Liver (tissue), 9 donors: ENCODE measurements around the gene TSPAN18. TPM values are rescaled to one million over a fixed set of nuclear protein-coding genes. Genes with fewer than 3 reads are reported as not detected.

Experiments
- DNase-seq: peaks from one replicate; pipeline ENCODE4 v3.0.0-alpha.2; 2017; ENCODE audit warnings: low spot score
- H3K27ac ChIP-seq, 2 donors: one replicate each; pipeline ENCODE4 v1.7.0; 2013; ENCODE audit warnings: inconsistent platforms in 2 of 2, low read length in 2 of 2, control low read depth in 1 of 2, low read depth in 1 of 2, mild to moderate bottlenecking in 1 of 2
- H3K27me3 ChIP-seq, 4 donors: one replicate each; pipeline versions ENCODE4 v1.6.1 to v1.7.0; 2013; ENCODE audit warnings: low read length in 3 of 4, inconsistent platforms in 1 of 4, mild to moderate bottlenecking in 1 of 4, moderate library complexity in 1 of 4; ENCODE audit not compliant: control insufficient read depth in 4 of 4, insufficient read depth in 4 of 4
- H3K36me3 ChIP-seq, 4 donors: one replicate each; pipeline versions ENCODE4 v1.6.1 to v1.7.0; 2013; ENCODE audit warnings: low read length in 3 of 4, mild to moderate bottlenecking in 3 of 4, low read depth in 1 of 4, moderate library complexity in 1 of 4; ENCODE audit not compliant: control insufficient read depth in 4 of 4, insufficient read depth in 3 of 4
- H3K4me1 ChIP-seq, 4 donors: one replicate each; pipeline versions ENCODE4 v1.6.1 to v1.7.0; 2013; ENCODE audit warnings: low read length in 3 of 4, mild to moderate bottlenecking in 3 of 4, moderate library complexity in 1 of 4; ENCODE audit not compliant: control insufficient read depth in 4 of 4, insufficient read depth in 4 of 4
- H3K4me3 ChIP-seq, 3 donors: one replicate each; pipeline versions ENCODE4 v1.6.1 to v1.7.0; 2013; ENCODE audit warnings: low read length in 3 of 3, control low read depth in 1 of 3, low read depth in 1 of 3, mild to moderate bottlenecking in 1 of 3
- H3K9ac ChIP-seq, 2 donors: one replicate each; pipeline ENCODE4 v1.7.0; 2013; ENCODE audit warnings: low read length in 2 of 2, mild to moderate bottlenecking in 2 of 2, moderate library complexity in 2 of 2, control low read depth in 1 of 2, low read depth in 1 of 2
- H3K9me3 ChIP-seq, 4 donors: one replicate each; pipeline versions ENCODE4 v1.6.1 to v1.7.0; 2013; ENCODE audit warnings: low read length in 3 of 4; ENCODE audit not compliant: control insufficient read depth in 4 of 4
- EGR1 ChIP-seq, 2 donors: IDR thresholded peaks; 2 replicates each; pipeline ENCODE4 v1.6.1; 2016 to 2018; ENCODE audit warnings: antibody characterized with exemption in 2 of 2, low read depth in 2 of 2
- FOXA1 ChIP-seq: IDR thresholded peaks from 2 replicates; pipeline ENCODE4 v1.6.1; 2016; ENCODE audit warnings: antibody characterized with exemption
- FOXA2 ChIP-seq: IDR thresholded peaks from 2 replicates; pipeline ENCODE4 v1.6.1; 2016; ENCODE audit warnings: antibody characterized with exemption
- GABPA ChIP-seq, 2 donors: IDR thresholded peaks in 1 of 2; conservative IDR thresholded peaks in 1 of 2; 2 replicates each; pipeline ENCODE4 v1.6.1; 2016; ENCODE audit warnings: antibody characterized with exemption in 2 of 2, mild to moderate bottlenecking in 1 of 2, moderate library complexity in 1 of 2
- HNF4A ChIP-seq, 2 donors: conservative IDR thresholded peaks; 2 replicates each; pipeline ENCODE4 v1.6.1; 2016; ENCODE audit warnings: antibody characterized with exemption in 2 of 2, mild to moderate bottlenecking in 2 of 2
- HNF4G ChIP-seq: IDR thresholded peaks from 2 replicates; pipeline ENCODE4 v1.6.1; 2016; ENCODE audit warnings: antibody characterized with exemption
- JUND ChIP-seq, 2 donors: IDR thresholded peaks; 2 replicates each; pipeline ENCODE4 v1.6.1; 2016; ENCODE audit warnings: antibody characterized with exemption in 2 of 2
- NR2F2 ChIP-seq: IDR thresholded peaks from 2 replicates; pipeline ENCODE4 v1.6.1; 2016; ENCODE audit warnings: antibody characterized with exemption
- RAD21 ChIP-seq, 2 donors: IDR thresholded peaks; 2 replicates each; pipeline ENCODE4 v1.6.1; 2016; ENCODE audit warnings: antibody characterized with exemption in 2 of 2, mild to moderate bottlenecking in 2 of 2
- RXRA ChIP-seq, 2 donors: IDR thresholded peaks; 2 replicates each; pipeline ENCODE4 v1.6.1; 2017 to 2018; ENCODE audit warnings: antibody characterized with exemption in 2 of 2, mild to moderate bottlenecking in 1 of 2
- SP1 ChIP-seq: IDR thresholded peaks from 2 replicates; pipeline ENCODE4 v1.6.1; 2018; ENCODE audit warnings: antibody characterized with exemption, mild to moderate bottlenecking
- TAF1 ChIP-seq: conservative IDR thresholded peaks from 2 replicates; pipeline ENCODE4 v1.6.1; 2016; ENCODE audit warnings: antibody characterized with exemption, mild to moderate bottlenecking
- YY1 ChIP-seq: IDR thresholded peaks from 2 replicates; pipeline ENCODE4 v1.6.1; 2016; ENCODE audit warnings: antibody characterized with exemption, mild to moderate bottlenecking
- WGBS: extraction: QIAGEN DNeasy Blood & Tissue Kit; methylation state at CpG from one replicate; pipeline ENCODE4 v1.1.7; 2013; 5-methylcytosine and 5-hydroxymethylcytosine counted together
- polyA plus RNA-seq, 2 donors: library from polyadenylated mRNA; stranded (reverse) in 1 of 2; unstranded in 1 of 2; fragments of 200-250 nt in 1 of 2; fragments of >200 nt in 1 of 2; fragmentation: Nextera tagmentation in 1 of 2; extraction: Ambion mirVana in 1 of 2; gene quantifications; one replicate each; pipeline versions ENCODE4 v1.2.1 to v1.2.3, GENCODE V29; 2013 to 2015
- total RNA-seq, 2 donors: library from RNA; depleted of rRNA; stranded (reverse); fragments of >200 nt; gene quantifications; one replicate each; pipeline ENCODE4 v1.2.3, GENCODE V29; 2014
- TF ChIP-seq, protein P1 (sequence below): IDR thresholded peaks from 2 replicates; pipeline ENCODE4 v1.6.1; 2016; ENCODE audit warnings: antibody characterized with exemption
- TF ChIP-seq, protein P2 (sequence below): IDR thresholded peaks from 2 replicates; pipeline ENCODE4 v1.6.1; 2016; ENCODE audit warnings: antibody characterized with exemption
- TF ChIP-seq, protein P3 (sequence below): fragments of 150-350 bp; IDR thresholded peaks from 2 replicates; pipeline ENCODE4 v1.5.1; 2017; ENCODE audit warnings: improper control_type of control experiment, low read depth, low read length; ENCODE audit not compliant: missing input control
- TF ChIP-seq, protein P4 (sequence below): IDR thresholded peaks from 2 replicates; pipeline ENCODE4 v1.6.1; 2016; ENCODE audit warnings: antibody characterized with exemption, mild to moderate bottlenecking
- donor health status: healthy.
- donor health status: healthy.
- donor health status: healthy.
- donor health status: healthy.
- donor health status: healthy.

TSPAN18 gene
- total and polyA plus RNA-seq, 4 donors, result 1.2 to 5.0 (median 2.8) TPM

DNA sequence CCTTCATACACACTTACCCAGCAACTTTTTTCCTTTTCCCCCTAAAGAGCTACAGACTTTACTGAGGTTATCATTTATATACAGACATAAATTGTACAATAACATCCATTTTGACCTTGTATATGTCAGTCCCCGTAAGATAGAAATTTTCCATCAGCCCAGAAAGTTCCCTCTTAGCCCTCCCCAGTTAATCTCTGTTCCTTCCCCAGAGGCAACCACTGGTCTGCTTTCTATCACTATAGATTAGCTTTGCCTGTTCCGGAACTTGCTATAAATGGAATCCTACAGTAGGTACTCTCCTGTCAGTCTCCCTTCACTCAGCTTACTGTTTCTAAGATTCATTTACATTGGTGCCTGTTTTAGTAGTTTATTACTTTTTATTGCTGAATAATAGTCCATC, 54.9 kb downstream of the TSPAN18 start:
- Histone ChIP-seq H3K27ac (no peak overlapping the region), H3K27me3 (no peaks in the 10 kb centered on the region), H3K36me3 (no peaks in the 10 kb centered on the region), H3K4me3 (no peak overlapping the region), H3K9ac (no peak overlapping the region), H3K9me3 (no peaks in the 10 kb centered on the region), H3K4me1 (no peaks in the 10 kb centered on the region)
- no peak for DNase-seq
- 85% methylated on average over 2 of the region's 2 CpGs for WGBS
- TF ChIP-seq RXRA (IDR thresholded peaks at IDR 0.05), result no peak
- no peak for TF ChIP-seq HNF4G
- TF ChIP-seq, protein P1, sequence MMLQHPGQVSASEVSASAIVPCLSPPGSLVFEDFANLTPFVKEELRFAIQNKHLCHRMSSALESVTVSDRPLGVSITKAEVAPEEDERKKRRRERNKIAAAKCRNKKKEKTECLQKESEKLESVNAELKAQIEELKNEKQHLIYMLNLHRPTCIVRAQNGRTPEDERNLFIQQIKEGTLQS, result no peak
- TF ChIP-seq SP1, result no peak
- TF ChIP-seq, protein P2, sequence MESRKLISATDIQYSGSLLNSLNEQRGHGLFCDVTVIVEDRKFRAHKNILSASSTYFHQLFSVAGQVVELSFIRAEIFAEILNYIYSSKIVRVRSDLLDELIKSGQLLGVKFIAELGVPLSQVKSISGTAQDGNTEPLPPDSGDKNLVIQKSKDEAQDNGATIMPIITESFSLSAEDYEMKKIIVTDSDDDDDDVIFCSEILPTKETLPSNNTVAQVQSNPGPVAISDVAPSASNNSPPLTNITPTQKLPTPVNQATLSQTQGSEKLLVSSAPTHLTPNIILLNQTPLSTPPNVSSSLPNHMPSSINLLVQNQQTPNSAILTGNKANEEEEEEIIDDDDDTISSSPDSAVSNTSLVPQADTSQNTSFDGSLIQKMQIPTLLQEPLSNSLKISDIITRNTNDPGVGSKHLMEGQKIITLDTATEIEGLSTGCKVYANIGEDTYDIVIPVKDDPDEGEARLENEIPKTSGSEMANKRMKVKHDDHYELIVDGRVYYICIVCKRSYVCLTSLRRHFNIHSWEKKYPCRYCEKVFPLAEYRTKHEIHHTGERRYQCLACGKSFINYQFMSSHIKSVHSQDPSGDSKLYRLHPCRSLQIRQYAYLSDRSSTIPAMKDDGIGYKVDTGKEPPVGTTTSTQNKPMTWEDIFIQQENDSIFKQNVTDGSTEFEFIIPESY, result no peak
- TF ChIP-seq YY1, result no peak
- no peak for TF ChIP-seq NR2F2
- TF ChIP-seq, protein P3, sequence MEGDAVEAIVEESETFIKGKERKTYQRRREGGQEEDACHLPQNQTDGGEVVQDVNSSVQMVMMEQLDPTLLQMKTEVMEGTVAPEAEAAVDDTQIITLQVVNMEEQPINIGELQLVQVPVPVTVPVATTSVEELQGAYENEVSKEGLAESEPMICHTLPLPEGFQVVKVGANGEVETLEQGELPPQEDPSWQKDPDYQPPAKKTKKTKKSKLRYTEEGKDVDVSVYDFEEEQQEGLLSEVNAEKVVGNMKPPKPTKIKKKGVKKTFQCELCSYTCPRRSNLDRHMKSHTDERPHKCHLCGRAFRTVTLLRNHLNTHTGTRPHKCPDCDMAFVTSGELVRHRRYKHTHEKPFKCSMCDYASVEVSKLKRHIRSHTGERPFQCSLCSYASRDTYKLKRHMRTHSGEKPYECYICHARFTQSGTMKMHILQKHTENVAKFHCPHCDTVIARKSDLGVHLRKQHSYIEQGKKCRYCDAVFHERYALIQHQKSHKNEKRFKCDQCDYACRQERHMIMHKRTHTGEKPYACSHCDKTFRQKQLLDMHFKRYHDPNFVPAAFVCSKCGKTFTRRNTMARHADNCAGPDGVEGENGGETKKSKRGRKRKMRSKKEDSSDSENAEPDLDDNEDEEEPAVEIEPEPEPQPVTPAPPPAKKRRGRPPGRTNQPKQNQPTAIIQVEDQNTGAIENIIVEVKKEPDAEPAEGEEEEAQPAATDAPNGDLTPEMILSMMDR, result no peak

DNA sequence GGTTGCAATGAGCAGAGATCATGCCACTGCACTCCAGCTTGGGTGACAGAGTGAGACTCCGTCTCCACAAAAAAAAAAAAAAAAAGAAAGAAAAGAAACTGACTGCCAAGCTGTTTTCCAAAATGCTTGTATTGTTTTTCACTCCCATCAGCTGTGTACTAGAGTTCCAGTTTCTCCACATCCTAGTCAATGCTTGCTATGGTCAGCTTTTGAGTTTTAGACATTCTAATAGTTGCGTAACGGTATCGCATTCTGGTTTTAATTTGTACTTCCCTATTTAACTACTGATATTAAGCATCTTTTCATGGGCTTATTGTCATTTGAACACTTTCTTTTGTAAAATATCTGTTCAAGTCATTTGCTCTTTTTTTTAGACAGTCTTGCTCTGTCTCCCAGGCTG, 55.7 kb downstream of the TSPAN18 start:
- H3K27ac ChIP-seq, result no peak overlapping the region
- no peaks in the 10 kb centered on the region for H3K27me3 ChIP-seq
- no peak for DNase-seq
- WGBS, result 90% methylated on average over 4 of the region's 4 CpGs
- H3K4me3 ChIP-seq, result no peak overlapping the region
- no peaks in the 10 kb centered on the region for H3K4me1 ChIP-seq
- H3K9me3 ChIP-seq, result no peaks in the 10 kb centered on the region
- no peaks in the 10 kb centered on the region for H3K36me3 ChIP-seq
- H3K9ac ChIP-seq, result no peak overlapping the region
- TF ChIP-seq, protein P2, result no peak
- TF ChIP-seq FOXA1 (no peak), HNF4G (no peak), JUND (IDR thresholded peaks at IDR 0.05) (no peak), FOXA2 (no peak), RAD21 (IDR thresholded peaks at IDR 0.05) (no peak), TAF1 (no peak), YY1 (no peak), EGR1 (IDR thresholded peaks at IDR 0.05; ENCODE audit: low read depth in 2 of 2) (no peak), NR2F2 (no peak), GABPA (IDR thresholded peaks at IDR 0.05 in 1 of 2, conservative IDR thresholded peaks at IDR 0.05 in 1 of 2) (no peak), HNF4A (conservative IDR thresholded peaks at IDR 0.05) (no peak), RXRA (IDR thresholded peaks at IDR 0.05) (no peak)
- TF ChIP-seq, protein P1, result no peak
- TF ChIP-seq, protein P4, sequence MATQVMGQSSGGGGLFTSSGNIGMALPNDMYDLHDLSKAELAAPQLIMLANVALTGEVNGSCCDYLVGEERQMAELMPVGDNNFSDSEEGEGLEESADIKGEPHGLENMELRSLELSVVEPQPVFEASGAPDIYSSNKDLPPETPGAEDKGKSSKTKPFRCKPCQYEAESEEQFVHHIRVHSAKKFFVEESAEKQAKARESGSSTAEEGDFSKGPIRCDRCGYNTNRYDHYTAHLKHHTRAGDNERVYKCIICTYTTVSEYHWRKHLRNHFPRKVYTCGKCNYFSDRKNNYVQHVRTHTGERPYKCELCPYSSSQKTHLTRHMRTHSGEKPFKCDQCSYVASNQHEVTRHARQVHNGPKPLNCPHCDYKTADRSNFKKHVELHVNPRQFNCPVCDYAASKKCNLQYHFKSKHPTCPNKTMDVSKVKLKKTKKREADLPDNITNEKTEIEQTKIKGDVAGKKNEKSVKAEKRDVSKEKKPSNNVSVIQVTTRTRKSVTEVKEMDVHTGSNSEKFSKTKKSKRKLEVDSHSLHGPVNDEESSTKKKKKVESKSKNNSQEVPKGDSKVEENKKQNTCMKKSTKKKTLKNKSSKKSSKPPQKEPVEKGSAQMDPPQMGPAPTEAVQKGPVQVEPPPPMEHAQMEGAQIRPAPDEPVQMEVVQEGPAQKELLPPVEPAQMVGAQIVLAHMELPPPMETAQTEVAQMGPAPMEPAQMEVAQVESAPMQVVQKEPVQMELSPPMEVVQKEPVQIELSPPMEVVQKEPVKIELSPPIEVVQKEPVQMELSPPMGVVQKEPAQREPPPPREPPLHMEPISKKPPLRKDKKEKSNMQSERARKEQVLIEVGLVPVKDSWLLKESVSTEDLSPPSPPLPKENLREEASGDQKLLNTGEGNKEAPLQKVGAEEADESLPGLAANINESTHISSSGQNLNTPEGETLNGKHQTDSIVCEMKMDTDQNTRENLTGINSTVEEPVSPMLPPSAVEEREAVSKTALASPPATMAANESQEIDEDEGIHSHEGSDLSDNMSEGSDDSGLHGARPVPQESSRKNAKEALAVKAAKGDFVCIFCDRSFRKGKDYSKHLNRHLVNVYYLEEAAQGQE, result no peak
